GM20431 (cell line): Measurements from ENCODE around the gene HOXA7.

ENCODE experiments used
- in situ Hi-C: fragments of 300-500 bp; cut with MseI, MboI; formaldehyde crosslinking; loops from one replicate; pipeline ENCODE4 v1.15.0; 2020; ENCODE audit warnings: low sequenced_read_pairs; ENCODE audit not compliant: unreplicated experiment

HOXA7 gene

DNA sequence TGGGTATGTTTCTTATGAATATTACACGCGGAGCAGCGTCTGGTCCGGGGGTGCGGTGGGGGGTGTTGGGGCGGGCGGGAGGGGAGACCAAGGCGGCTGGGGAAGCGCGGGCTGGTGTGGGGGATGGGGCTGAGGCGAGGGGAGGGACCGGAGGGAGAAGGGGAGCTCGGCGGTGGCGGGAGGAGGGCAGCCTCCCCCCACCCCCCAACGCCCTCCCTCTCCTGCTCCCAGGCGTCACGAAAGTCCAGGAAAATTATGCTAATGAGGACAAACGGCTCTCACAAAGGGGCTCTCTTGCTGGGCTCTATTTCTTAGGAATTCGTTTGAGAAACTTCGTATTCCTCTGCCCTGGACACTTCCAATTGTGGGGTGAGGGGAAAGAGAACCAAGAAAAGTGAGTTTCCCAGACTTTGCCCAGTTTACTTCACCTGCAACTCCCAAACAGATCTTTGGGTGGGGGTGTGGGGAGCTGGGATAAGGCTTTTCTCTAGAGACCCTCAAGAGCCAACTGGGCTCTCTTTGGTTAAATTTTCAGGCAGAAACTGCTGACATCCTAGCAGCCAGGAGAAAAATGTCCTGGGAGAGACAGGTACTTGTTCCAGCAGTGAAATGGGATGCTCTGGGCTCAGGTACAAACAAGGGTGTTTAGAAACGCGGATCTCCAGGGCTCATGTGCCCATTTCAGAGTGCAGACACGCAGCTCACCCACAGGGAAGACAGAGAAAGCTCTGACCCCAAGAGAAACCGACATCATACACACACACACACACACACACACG, 42.3 kb downstream of the HOXA7 start:
- in situ Hi-C loops, result no loop called here

DNA sequence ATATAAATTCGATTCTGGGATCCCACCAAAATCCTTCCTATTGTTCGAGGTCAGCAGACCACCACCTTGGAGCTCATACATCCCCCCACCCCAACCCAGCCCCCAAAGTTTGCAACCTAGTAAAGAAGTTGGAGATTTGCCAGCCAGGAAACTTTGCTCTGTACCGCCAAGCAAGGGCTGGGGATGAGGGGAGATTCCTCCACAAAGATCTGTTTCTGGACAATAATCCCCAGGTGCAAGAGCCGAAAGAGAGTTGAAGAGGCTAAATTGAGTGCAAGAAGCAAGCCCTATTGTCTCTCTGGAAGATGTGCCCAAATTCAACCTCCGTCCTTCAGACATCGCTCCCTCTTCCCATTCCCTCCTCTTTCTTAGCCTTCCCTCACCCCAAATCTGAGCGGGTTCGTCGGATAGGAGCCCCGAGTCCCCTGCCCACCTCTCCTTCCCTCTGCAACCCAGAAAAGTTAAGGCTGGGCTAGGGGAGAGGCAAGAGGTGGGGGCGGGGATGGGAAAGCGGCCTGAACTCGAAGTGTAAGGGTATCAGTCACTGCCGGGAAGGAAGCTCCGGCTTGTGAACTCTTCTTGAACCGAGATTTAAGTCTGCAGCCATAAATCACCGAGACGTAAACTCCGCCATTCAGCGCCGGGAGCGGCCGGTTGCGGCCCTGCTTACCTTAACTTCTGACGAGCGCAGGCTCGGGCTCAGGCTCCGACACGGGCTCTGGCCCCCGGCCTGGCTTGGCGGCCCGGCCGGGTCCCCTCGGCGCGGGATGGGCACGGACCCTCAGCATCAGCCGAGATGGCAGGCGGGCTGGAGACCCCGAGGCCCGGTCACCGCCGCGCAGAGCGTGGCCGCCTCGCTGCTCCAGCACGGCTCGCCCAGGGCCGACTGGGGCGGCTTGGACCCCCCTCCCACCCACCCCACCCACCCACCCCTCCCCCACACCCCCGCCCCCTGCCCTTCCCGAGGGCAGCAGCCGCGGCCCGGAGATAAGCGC, 43.2 kb downstream of the HOXA7 start:
- in situ Hi-C loops, result no loop called here

DNA sequence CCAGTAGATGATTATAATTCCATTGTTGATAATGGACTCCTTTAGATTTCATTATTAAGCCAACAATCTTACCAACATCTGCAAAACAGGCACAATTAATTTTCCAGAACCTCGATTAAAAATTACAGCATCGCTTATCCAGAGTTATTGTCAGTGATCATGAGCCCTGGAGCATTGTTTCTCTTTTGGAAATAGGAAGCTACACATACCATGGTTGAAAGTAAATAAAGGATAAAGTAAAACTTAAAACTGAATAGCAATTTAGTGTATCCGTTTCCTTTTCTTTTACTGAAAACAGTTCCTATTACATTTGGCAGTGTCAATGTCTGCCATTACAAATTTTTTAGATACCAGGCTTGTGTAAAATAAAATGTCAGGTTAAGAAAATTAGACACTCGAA, 44.1 kb downstream of the HOXA7 start:
- in situ Hi-C loops, result no loop called here

DNA sequence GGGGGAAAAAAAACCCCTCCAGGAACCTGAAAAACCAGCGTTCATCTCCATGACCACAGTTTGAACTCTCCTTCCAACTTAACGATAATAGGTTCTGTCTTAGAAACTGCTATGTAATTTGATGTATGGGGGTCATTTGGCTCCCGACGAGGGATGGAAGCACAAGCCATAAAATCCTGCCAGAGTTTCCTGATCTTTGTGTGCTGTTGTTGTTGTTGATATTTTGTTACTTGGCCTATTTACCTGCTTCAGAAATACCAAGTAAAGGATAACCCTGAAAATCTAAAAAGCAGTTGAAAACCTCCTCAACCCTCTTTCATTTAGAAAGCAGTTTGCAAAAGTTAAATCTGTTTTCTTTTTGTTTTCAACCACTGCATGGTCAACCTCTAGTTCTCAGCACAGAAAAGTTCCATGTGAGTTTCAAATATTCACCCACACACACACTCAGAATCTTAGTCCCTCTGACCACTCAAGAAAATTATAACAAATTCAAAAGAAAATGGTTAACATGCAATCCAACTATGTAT, 44.7 kb downstream of the HOXA7 start:
- in situ Hi-C loops, result no loop called here

DNA sequence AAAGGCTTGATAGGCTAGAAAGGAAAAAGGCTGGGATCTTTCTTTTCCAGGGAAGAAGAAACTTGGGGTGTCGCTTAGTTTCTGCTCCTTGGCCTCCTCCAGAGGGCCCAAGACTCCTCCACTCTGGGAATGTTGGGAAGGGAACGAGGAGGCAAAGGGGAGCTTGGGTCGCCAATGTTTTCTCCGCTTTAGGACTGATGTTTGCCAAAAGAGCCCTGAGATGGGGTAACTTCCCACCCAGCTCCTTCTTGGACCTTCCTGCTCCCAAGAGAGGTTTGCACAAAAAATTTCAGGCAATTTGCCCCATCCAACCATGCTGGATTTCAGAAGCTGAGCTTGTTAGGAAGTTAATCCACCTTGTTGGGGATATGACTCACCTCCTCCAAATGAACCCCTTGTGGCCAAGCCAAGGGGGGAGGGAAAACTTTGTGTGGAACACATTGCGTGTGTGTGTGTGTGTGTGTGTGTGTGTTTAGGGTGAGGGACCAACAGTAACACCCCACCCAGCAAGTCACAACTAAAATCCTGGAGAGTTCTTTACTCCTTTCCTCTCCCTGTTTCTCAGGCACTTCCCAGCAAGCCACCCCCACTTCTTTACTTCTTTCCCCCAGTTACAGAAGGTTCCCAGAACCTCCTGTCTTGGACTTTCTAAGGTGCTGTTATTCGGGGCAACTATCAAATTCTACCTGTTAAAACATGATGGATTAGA, 45.3 kb downstream of the HOXA7 start:
- in situ Hi-C loops, result no loop called here

DNA sequence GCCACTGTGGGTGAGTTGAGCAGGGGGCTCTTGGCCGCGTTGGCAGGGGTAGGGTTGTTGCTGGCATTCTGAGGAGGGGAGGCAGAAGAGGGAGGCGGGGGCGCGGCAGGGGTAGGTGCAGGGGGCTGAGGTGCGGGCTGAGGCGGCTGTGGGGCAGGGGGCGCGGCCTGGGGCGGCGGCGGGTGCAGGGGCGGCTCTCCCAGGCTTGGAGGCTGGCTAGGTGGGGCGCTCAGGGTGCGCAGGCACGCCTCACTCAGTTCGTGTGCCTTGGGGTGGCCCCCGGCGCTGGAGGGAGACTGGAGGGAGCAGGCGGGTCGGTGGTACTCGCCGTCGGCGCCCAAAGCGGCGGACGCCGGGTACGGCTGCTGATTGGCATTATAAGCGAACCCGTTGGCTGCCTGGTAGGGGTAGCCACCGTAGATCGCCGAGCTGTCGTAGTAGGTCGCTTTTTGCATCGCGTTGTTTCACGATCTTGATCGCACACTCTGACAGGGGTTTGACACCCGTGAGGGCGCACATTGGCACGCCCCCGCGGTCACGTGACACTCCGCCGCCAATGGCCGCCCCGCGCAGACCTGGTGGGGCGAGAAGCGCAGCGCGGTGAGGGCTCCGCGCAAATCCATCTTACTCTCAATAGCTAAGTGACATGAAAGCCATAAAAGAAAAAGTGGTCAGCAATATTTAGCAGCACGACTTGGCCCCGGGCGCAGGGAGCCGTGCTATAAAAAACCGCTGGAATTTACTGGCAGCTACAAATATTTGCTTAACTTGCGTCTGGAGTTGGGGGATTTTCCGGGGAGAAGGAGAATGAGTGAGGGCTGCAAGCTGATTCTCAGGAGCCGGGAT, 46.1 kb downstream of the HOXA7 start:
- in situ Hi-C loops, result no loop called here

DNA sequence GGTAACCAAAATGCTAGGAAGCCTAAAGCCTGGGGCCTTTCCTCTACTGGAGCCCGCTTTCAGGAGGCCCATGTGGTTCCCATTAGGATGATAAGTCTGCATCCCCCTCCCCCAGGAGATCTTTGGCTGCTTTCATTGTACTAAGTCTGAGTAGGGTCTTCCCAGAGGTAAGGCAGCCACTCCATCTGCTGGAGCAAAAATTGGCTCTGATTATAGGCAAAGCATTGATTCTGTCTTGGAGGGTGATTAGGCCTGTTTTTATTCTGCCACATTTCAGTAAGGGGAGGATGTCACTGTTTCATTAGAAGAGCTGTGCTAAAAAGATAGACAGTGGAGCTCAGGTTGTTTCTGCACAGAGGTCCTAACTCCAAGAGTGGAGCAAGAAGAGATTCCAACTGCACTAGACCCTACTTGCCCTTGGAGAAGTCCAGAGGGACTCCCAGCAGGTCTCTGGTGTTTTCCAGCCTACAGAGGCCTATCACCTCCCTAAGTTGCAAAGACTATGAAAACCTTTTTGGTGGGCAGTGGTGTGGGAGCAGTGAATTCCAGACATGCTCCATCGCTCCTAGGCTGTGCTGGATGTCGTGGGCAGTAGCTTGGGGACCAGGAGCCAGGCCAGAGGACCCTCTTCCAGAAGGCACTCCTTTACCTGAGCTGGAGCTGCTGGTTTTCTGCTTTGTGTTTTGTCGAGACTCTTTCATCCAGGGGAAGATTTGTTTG, 46.8 kb downstream of the HOXA7 start:
- in situ Hi-C loops, result no loop called here

DNA sequence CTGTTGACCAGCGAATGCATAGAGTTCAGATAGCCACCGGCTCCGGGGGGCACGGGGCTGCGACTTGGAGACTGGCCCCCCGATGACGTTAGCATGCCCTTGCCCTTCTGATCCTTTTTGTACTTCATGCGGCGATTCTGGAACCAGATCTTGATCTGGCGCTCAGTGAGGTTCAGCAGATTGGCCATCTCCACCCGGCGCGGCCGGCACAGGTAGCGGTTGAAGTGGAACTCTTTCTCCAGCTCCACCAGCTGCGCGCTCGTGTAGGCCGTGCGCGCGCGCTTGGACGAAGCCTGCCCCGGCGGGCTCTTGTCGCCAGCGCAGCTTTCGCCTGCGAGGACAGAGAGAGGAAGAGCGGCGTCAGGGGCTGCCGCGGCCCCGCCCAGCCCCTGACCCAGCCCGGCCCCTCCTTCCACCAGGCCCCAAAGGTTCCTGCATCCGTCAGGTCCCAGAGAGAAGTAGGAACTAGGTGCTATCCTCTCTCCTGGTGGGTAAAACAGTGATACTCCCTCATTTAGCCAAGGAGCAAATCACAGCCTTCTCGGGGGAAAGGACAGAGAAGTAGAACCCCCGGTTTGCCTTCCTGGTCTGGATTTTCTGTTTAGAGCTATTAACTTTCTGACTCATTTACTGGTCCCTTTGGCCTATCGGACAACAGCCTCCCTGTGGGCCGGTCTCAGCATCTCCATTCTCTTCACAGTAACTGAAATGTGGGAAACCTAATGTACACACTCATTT, 47.9 kb downstream of the HOXA7 start:
- in situ Hi-C loops, result no loop called here

DNA sequence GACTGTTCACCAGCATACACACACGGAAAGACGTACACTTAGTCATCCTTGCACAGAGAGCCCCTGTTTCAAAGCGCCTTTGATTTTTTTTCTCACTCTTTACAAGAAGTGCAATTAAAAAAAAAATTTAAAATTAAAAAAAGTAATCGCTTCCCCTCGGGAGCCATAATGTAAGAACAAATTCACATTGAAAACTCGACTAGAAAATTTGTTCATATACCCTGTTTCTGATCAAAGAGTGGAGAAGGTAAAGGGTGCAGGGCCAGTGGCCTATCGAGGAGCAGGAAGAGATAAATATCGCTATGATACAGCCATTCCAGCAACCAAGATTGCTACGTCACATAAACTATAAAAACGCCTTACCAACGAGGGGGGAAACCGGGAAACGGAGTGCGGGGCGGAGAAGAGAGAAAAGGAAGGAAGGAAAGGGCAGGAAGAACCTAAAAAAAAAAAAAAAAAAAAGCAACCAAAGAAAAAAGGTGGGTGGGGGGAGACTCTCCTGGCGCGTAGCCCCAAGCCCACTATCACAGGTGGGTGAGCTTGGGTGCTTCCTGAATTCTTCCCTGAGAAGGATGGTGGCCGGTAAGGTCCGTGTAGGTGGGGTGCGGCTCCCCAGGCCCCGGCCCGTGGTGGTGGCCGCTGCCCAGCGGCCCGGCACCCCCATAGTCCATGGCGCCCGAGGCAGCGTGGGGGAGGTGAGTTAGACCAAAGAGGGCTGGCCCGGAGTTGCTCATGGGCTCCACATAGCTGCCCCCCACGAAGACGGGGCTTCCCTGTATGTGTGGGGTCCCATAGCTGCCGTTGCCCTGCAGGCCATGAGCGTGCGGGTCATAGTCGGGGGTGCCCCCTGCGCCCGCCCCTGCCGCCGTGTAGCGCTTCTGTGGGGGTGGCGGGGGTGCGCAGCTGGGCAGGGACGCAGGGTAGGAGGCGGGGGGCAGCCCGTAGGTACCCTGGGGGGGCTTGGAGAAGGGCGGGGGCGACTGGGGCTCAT, 48.8 kb downstream of the HOXA7 start:
- in situ Hi-C loops, result no loop called here

DNA sequence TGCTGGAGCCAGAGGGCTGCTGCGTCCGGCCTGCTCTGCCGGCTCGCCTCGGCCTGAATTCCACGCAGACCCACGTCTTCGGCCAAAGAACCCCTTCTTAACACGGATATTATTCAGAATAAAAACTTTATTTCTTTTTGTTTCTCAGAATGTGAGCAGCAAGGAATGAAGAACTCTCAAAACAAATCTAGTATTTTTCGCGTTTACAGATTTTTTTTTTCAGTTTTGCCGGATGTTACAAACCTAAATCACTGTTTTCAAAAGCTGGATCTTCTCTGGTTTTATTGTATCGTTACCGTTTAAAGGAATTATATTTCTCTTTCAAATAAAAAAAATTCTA, 49.6 kb downstream of the HOXA7 start:
- in situ Hi-C loops, result no loop called here

DNA sequence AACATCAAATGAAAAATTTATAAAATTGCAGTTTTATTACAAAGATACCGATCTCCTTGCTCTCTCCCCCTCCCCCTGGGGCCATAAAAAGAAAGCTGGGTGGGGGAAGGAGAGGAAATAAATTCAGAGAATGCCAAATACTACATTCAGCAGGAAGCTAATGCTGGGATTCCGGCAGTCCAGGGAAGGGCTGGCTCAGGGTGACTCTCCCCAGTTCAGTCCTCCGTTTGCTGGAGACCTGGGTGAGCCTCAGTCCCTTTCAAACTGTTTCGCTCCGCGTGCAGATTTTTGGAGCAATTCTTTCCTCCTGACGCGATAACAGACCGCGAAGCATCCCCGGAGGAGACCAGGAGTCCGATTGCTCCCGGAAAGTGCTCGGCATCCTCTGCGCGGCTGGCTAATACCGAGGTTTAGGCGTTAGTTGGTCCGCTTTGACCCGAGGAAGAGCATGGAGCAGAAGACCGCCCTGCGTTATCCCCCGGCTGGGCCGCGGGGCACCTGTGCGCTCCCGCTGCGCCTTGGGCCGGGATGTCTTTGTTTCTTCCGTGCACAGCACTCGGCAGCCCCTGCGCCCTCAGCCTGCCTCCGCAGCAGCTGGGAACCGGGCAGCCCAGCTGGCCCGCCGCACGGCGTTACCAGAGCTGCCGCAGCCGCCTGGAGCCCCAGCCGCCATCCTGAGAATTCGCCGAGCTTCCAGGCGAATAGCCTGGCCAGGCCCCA, 50.1 kb downstream of the HOXA7 start:
- in situ Hi-C loops, result no loop called here

DNA sequence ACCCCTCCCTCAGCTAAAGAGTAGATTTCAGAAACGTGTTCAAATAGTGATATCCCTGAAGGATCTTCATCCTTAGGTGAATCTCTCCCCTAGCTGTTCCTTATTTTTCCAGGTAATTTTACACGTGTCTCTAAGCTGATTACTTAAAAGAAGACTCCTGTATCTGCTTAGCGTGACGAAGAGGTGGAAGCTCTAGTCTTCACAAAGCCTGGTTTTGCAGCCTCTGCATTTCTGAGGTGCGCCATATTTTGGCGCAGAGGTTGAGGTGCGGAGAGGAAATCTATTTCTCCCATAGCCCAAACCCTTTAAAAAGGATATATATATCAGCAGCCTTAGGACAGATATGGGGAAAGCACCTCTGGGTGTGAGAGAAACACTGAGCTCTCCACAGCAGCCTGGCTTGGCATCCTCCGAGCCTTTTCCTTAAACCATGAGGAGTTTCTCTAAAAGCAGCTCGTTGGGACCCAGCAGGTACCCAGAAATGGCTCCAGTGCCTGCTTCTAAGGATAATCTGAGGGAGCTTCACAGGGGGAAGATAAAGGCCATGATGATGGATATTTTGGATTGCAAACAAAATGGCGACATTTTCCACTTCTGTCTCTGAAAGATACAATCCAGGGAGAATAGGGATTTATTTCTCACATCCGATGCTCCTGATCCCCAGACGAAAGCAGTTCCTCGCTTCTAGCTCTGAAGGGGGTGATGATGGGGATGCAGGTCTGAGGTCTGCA, 51.0 kb downstream of the HOXA7 start:
- in situ Hi-C loops, result no loop called here

DNA sequence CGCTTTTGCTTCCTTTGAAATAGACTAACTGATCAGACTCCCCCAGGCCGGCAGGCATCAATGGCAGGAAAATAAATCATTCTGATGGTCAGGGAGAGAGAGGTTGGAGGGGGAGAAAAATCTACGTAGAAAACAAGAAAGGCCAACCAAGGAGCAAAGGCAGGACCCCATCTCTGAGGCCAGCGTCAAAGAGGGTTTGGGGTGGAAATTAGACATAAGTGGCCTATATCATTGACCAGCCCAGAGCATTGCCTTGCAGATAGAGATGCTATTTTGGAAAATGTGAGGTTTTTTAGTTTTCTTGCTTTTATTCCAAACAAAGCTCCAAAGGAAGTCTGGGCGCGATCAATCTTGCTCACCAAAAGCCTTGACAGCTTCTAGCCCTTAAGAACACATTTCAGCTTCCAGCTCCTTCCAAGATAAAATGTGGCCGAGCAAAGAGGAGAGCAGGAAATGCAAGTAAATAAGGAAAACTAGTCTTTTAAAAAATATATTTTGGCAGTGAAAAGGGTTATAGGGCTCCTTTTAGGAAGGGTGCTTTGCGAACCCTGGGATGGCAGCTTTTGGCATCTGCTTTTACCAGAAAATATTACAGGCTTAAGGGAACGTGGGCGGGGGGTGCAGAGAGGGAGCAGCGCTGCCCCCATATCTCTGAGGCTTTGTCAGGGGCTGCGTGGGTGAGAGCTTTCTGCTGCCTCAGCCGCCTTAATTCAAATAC, 52.0 kb downstream of the HOXA7 start:
- in situ Hi-C loops, result no loop called here
